T-helper 2 cell (primary cell): ENCODE results near the gene CCN6.
"Not testable (repeated sequence)": the region's sequence is repeated elsewhere in the genome, so short reads cannot be mapped to it uniquely, and the experiment has no call there.

ENCODE experiments used
- DNase-seq, 5 experiments: peaks; one replicate each; pipeline versions ENCODE4 v3.0.0 to v3.0.0-alpha.2; 2012 to 2022

The CCN6 gene

DNA sequence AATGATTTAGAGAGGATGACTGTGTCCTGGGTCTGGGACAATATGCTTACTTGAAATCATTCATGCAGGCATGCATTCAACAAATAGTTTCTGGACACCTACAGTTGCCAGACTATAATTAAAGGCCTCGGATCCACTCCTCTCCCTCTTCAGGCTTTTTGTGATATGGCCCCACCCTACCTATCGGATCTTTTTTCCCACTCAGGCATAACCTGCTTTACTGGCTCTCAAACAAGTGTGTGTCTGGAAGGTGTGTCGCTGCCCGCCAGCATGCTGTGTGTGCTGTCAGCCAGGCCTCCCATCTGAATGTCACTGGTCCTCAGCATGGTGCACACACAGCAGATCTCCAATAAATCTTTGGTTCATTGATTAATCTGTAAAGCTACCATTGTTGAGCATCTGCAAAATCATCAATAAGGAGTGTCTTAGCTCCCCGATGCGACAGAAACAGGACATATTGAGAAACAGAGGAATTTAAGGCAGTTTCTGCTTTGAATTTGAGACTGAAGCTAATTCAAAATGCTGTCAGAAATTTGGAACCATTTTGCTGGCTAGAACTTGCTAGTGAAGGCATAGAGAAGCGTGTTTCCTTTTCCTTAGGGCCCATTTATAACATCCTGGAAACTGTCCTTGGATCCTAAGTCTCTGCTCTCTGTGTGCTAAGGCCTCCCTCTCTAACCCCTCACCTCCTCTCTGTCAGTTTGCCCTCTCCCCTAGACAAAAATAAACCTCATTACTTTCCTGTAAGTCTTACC lies 23.5 kb upstream of the CCN6 start:
- DNase-seq, result no peak

DNA sequence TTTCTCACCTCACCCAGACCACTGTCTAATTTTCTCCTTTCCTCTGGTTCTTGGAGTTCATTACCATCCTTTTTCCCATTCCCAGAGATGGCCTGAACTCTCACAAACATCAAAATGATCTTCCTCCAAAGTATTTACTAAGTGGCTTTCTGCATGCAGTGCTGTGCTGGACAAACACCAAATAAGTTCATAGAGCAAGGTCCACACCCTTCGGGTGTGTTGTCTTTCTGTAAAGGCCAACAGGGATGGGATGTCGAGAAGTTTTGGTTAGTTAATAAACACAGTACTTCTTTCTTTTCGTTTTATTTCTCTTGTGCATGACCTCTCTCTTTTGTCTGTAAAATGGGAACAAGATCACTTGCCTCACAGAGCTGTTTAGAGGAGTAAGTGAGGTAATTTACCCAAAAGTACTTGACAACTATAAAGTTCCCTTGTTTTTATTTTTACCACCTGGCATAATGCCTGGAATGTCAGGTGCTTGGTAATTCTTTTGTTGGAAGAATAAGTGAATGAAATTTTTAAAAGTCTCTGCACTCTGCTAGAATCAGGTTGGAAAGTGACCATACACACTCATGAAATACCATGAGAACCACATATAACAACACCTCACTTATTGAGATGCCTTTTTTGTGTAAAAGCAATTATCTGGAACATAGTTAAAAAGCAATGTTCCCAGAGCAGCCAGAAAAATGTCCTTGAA lies 22.8 kb upstream of the CCN6 start:
- no peak for DNase-seq

DNA sequence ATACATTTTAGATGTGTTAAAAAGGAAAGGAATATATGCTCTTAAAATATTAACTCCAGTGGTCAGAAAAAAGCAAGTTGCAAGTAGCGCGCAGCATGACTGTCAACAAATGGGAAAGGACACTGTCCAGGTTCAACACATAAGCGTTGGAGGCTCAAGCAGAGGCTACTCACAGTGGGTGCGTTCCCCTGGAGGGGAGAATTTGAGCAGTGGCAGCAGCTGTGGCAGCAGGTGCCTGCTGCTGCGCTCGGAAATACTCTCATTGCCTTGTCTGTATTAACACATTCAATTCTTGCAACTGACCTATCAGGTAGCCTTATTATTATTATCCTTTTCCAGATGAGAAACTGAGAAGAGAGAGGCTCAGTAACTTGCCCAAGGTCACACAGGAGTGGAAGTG lies 21.9 kb upstream of the CCN6 start:
- no peak for DNase-seq

DNA sequence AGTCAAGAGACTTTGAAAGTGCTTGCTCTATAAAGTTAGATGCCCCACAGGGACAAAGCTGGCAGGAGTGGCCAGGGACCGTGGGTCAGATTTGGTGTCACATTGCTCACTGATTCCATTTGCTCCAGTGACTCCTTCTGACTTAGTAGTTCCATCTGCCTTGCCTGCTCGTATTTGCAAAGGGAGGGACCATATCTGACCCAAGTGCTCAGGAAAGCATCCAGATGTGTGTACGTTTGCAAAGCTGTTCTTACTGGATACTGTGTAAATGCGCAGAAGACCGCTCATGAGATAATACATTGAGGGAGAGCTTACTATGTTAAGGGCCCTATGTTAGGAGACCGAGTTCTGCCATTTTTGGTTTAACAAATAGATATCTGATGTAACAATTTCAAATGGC lies 21.2 kb upstream of the CCN6 start:
- DNase-seq, result no peak

DNA sequence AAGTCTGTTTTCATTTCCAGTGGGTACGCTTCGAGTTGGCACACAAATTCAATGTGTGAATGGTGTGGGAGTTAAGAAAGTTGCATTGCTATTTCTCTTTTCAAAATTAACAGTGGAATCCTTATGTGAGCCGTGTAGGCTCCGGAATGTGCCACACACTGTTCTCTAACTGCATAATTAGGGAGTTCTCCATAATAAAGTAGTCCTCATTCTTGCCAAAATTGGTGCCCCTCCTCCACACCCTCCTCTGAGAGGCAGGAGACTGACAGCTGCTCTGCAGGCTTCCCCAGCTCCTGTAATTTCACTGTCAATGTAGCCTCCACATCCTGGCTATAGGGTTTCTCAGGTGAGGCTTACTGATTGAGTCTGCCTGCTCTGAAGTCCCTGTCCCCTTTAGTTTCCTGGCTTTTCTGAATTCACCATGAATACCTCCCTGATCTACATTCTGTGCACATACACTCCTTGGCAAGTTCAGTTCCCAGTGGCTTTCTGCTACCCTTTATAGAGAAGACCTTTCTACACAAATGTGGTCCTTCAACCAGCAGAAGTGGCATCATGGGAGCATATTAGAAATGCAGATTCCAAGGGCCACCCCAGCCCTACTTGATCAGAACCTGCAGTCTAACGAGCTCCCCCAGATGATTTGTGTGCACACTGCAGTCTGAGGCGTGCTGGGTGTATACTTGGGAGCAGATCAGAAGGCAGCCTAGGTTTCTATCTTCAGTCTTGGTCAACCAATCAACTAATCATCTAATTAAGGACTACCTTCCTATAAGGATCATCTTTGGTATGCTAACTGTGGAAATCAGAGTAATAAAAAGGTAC lies 19.9 kb upstream of the CCN6 start:
- peak in 1 of 5 experiments; percentile 53 for DNase-seq

DNA sequence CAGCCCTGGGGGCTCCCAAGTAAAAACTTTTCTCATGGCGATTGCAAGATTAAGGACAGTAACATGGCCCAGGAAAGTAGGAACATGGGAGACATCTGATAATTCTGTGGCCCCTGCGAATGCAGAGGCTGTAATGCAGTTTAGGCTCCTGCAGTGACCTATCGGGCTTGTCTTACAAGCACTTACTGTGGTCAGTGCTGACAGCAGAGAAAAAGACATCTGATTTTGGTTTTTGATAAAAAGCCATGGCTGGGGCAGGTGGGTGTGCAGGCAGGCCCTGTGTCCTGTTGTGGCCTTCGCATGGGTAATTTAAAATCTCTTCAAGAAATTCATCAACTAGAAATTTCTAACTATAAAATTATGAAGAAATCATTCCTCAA lies 19.3 kb upstream of the CCN6 start:
- no peak for DNase-seq

DNA sequence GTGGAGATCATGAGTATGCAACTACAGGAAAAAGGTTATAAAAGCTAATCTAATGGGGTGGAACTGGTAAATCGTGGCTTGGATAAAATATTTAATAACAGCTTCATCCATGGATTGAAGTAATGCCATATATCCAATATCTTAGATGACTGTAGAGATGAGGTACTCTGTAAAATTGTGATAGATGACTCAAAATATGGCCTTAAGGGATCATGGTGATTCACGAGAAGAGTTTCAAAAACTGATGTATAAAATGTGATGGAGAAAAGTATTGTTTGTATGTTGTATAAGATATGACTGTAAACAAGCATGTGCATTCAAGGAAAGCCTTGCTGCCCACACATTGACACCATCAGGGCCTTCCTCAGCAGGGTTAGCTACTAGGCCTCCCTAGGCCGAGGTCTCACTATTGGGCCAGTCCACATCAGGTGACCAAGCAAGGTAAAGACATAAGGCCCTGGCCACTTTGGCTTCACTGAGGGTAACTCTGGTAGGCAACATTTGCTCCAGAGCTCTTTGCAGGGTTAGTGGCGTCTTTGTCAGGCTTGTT lies 17.7 kb upstream of the CCN6 start:
- DNase-seq, result peak in 1 of 5 experiments; percentile 24

DNA sequence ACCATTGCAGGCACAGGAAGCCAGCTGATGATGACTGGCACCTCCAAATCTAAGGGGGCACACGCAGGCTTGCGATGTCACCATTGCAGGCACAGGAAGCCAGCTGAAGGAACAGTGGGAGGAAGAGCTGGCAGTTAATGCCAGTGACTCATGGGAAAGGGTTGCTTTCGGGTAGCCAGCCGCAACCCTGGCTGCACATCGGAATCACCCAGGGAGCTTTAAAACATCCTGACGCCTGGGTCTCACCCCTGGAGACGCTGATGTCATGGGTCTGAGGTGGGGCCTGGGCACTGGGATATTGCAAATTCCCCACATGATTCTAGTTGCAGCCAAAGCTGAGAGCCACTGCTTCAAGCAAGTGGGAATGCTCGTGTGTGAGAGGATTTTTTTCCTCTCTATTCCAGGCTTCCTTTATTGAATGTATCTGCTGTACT lies 16.1 kb upstream of the CCN6 start:
- no peak for DNase-seq

DNA sequence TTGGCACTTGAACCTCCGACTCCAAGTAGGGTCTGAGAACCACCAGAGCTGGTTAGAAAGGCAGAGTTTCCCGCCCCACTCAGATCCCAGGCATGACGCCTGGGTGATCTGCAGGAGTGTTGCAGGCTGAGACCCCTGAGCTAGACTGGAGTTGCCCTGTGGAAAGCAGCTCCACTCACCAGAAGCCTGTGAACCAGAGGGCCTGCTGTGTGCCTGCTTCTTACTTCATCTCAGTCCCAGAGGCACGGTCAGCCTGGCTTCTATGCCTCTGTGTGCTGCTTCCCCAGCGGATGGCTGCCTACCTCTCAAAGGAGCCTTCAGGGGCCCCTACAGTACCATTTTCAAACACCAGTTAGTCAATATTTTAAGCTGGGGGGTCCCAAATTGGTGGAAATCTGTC lies 15.6 kb upstream of the CCN6 start:
- no peak for DNase-seq

DNA sequence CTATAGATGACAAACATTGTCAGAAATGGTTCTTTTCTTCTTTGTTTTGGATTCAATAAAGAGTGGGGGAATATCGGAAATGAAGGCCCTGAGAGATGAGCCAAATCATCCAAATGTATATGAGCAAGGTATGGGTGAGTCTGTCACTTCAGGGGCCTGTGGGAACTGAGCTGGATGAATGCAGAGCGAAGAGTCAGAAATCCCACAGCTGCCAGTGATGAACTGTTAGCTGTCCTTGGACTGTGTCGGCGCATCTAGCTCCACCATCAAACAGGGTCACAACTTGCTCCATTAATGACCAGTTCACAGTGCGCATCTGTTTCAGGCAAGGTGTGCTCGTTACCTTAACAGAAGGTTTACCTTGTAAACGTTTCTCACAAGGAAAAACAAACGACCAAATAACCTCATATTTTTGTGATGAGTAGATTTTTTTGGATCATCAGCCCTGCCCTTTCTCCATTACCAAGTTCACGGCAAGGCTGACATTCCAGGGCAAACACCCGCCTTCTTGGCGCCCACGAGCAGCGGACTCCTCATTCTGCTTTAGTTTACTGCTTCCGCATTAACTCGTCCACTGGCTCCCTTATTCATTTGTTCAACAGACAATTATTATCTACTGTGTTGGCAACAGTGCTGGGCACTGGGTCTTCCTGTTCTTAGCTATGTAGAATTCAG lies 15.0 kb upstream of the CCN6 start:
- no peak for DNase-seq

DNA sequence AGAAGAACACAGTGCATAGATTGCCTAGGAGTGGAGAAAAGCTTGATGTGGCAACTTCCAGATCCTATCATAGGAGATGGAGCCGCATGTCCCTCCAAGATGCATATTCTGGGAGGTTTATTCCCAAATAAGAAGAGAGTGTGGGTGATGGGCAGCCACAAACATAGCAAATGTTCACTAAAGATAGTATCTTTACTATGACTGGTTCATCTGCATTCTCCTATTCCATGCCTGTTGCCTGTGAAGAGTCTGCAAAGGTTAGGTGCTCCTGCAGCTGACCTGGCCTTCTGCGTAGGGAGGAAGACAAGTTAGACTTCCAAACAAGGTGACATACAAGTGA lies 14.5 kb upstream of the CCN6 start:
- DNase-seq, result no peak

DNA sequence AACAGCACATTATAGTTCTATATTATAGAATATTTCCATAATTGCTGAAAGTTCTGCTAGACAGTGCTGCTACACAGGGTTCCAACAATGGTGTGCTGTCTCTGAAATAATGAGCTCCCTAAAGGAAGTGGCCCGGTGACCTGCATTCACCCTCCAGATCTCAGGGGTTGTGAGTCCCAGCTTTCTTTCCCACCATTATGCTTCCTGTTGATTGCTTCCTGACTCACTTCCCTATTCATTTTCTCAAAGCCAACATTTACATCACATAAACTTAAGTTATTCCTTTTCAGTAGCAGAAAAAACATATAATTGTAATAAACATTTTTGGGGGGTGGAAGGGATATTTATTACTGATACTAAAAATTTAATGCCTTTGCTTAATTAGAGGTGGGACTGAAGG lies 12.9 kb upstream of the CCN6 start:
- no peak for DNase-seq

DNA sequence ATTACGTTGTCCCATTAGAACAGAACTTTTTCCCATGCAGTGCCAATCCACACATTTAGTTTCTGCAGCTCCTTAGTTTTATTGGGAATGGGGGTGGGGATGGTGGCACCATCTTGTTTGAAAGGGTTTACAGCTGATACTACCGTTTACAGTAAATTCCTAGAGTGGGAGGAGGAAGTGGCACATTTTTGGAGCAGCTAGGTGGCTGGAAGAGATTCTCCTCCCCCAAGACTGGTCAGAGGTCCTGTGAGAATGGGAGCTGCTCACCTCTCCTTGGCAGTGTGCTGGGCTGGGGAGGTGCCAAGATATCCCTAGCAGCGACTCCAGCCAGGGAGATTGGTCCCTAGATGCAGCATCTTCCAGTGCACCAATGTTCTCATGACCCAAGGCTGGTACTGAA lies 12.4 kb upstream of the CCN6 start:
- DNase-seq, result no peak

DNA sequence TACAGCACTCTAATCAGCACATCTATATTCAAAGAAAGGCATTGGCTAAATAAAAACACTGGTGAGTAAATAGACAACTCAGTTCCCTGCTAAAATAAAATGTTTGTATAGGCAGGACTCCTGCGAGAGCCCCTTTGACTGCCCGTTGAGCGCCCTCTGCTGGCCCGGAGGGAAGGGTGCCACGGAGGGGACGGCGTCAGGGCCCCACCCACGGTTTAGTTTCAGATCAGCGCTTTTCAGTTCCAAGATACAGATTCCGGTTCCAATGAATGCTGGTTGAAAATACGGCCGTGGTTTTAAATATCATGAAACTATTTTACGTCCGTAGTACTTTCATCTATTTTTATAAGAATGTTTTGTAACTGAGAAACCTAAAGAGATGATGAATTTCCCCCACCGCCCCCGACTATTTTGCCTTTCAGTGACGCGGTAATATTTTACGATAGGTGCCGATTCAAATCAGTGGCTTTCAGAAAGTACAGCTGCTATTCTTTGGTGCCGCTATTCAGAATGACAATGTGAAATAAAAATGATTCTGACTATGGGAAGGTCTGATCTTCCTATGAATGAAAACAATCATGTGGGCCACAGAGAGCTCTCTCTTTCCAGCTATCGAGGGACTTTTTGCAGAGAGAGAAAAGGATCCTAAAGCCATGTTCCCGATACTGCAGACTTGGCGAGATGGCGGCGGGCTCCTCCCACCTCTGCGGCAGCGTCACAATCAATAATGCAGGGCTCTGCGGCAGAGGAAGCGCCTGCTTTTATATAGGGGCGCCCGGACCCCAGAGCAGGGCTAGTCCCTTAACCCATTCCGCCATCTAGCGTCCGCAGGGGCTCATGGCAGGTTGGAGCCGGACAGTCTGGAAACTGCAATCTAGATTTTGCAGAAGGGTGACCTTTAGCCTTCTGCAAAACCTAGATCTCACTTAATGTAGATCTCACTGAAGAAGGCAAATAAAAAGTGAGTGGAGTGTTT lies 10.6 kb upstream of the CCN6 start:
- DNase-seq, result peak; percentile 79 to 95 (median 86)

DNA sequence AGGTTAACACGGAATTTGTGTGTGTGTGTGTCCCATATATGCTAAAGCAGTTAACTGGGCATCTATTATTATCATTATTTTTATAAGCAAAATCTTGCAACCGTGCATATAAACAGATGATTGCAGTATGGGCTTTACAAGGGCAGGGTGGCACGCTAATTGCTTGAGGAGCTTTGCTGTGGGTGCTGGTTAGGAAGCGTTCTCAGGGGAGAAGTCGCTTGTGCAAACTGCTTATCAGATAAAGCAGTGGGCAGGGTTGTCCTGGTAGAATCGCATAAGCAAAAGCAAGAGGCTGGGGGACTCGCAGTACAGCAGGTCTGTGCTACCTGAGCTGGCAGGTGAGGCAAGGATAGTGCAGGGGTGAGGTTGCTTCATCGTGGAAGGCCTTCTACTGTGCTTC lies 9.7 kb upstream of the CCN6 start:
- peak in 1 of 5 experiments; percentile 60 for DNase-seq

DNA sequence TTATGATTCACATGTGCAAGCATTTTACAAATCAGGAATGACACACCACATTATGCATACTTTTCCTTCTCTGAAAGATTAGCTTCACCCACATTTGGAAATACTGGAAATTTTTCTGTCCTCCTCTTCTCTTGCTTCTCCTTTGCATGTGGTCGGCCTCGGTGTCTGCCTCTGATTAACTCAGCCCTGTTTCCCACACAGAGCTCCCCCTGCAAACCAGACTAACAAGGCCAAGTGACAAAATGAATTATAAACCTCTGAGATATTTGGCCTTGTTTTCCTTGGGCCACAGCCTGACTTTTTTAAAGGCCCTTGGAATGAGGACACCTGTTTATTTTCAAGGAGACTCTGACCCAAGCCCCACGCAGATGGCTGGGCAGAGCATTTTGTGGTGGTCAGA lies 9.0 kb upstream of the CCN6 start:
- DNase-seq, result no peak

DNA sequence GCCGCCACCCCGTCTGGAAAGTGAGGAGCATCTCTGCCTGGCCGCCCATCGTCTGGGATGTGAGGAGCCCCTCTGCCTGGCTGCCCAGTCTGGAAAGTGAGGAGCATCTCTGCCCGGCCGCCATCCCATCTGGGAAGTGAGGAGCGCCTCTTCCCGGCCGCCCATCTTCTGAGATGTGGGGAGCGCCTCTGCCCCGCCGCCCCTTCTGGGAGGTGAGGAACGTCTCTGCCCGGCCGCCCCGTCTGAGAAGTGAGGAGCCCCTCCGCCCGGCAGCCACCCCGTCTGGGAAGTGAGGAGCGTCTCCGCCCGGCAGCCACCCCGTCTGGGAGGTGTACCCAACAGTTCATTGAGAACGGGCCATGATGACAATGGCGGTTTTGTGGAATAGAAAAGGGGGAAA lies 6.4 kb upstream of the CCN6 start:
- not testable (repeated sequence) for DNase-seq

DNA sequence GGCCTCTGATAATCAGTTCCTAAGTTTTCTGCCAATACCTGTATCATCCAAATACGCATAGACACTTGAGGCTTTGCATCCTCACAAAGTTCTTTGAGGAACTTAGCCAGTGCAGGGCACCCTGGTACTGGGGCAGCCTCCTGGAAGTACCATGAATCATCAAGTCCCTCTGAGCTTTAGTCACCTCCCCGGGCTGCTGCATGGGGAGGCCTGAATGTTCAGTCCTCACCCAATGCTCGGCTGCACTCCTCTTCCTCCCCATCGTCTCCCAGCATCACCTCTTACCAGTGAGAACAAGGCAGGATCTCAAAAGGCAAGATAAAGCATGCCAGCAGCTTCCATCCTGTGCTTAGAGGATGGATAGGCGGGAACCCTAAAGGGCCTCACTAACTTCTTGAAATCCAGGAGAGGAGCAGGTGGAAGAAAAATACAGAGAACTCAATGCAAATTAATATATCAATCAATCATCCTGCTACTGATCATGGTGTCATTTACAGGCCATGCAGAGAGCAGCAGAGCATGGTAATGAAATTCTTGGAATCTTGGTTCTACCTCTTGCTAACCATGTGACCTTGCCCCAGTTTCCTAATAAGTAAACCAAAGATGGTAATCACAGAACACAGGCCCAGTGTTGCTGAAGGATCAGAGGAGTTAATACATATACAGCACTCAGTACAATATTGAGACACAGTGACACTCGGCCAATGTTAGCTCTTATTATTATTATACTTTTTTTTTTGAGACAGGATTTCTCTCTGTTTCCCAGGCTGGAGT lies 4.7 kb upstream of the CCN6 start:
- no peak for DNase-seq

DNA sequence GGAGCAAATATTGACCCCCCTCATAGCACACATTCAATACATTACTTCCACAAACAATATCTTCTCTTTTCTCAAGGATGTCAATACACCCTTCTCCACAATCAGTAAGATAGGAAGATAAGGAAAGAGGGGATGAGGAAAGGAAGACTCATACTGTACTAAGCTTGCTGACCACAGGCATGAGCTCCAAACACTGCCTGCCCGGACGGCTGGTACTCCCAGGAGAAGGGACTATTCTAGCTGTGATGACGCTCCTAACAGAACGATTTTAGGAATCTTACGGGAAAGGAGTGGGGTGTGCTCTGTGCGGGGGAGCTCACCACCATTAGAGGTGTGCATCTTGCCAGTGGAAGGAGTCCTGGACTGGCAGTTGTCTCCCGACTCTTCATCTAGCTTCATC lies 3.9 kb upstream of the CCN6 start:
- DNase-seq, result no peak

DNA sequence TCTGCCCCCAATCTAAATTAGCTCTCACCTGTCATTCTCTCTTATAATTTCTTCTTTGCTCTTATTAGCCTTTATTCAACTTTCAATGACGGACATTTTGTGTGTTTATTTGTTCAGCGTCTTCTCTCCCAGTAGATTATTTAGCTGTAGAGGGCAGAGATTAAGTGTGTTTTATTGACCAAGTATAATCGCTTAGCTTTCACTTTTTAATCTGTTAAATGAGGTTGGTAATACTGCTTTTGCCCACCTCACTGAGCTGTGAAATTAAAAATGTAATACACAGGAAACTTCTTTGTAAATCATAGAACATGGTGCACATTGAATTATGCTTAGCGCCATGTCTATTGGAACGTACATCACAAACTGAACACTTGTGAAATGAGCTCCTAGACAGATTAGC lies 3.5 kb upstream of the CCN6 start:
- no peak for DNase-seq

DNA sequence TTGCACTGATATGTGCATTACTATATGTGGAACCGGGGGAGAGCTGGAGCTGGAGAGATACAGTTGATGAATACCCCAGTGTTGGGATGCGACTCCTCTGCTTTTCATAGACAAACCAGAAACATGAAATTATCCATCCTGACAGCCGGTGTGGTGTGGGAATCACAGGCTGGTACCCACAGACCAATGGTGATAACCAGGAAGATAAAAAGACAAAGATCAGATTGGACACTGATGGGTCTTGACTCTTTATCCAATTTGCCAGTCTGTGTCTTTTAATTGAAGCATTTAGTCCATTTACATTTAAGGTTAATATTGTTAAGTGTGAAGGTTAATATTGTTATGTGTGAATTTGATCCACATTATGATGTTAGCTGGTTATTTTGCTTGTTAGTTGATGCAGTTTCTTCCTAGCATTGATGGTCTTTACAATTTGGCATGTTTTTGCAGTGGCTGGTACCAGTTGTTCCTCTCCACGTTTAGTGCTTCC lies 2.6 kb upstream of the CCN6 start:
- not testable (repeated sequence) for DNase-seq
